Stimulated activated CD8-positive, alpha-beta memory T cell treated with anti-CD3 and anti-CD28 coated beads, Interleukin-2, amount 100 ng/mL, for 48 hours (primary cell): ENCODE data around the gene OR1D5.
"Not testable (repeated sequence)": the region's sequence is repeated elsewhere in the genome, so short reads cannot be mapped to it uniquely, and the experiment has no call there.

Source experiments
- DNase-seq, 2 donors: peaks; one replicate each; pipeline ENCODE4 v3.0.0-alpha.2; 2020; ENCODE audit warnings: low read depth in 2 of 2

Gene OR1D5

GRCh38 chr17:3032258-3033247 lies 30.9 kb downstream of the OR1D5 start:
- DNase-seq, result no peak

- DNase-seq, result not testable (repeated sequence)
These were observed 32.4 kb downstream of the OR1D5 start for GRCh38 chr17:3030852-3031470.

- no peak for DNase-seq
These were observed 33.3 kb downstream of the OR1D5 start for GRCh38 chr17:3030096-3030495.

- no peak for DNase-seq
These were observed 34.0 kb downstream of the OR1D5 start for GRCh38 chr17:3029213-3029913.

- no peak for DNase-seq
These were observed 35.4 kb downstream of the OR1D5 start for GRCh38 chr17:3027786-3028532.

- no peak for DNase-seq
These were observed 36.3 kb downstream of the OR1D5 start for GRCh38 chr17:3026856-3027751.

GRCh38 chr17:3026125-3026855 lies 37.1 kb downstream of the OR1D5 start:
- no peak for DNase-seq

GRCh38 chr17:3025421-3026124 lies 37.8 kb downstream of the OR1D5 start:
- no peak for DNase-seq

- DNase-seq, result no peak
These were observed 39.1 kb downstream of the OR1D5 start for GRCh38 chr17:3024346-3024745.

- DNase-seq, result no peak
These were observed 41.2 kb downstream of the OR1D5 start for GRCh38 chr17:3022197-3022596.

GRCh38 chr17:3020381-3020780 lies 43.0 kb downstream of the OR1D5 start:
- no peak for DNase-seq

GRCh38 chr17:3019761-3020160 lies 43.6 kb downstream of the OR1D5 start:
- DNase-seq, result no peak

- DNase-seq, result no peak
These were observed 45.5 kb downstream of the OR1D5 start for GRCh38 chr17:3017936-3018335.

- no peak for DNase-seq
These were observed 47.5 kb downstream of the OR1D5 start for GRCh38 chr17:3015890-3016289.

- peak; percentile 41 to 44 for DNase-seq
These were observed 50.4 kb downstream of the OR1D5 start for GRCh38 chr17:3012926-3013581.
